WTC11 (cell line): ENCODE measurements around the gene GAS5. TPM values are rescaled to one million over a fixed set of nuclear protein-coding genes. Genes with fewer than 3 reads are reported as not detected.

Experiments
- ATAC-seq: fragments of 200-7000 bp; cut with Tn5 transposase; 2 replicates; pipeline ENCODE4 v1.10.0; 2021; ENCODE audit warnings: mild to moderate bottlenecking, moderate library complexity
- CTCF ChIA-PET: fragments of 300-600 bp; sonication (Branson Sonifier 250); formaldehyde crosslinking; loops from one replicate; lab custom pipeline; 2021; ENCODE audit warnings: antibody characterized with exemption; lab: Charles Lee
- POLR2A ChIA-PET: fragments of 350-600 bp; sonication (Branson Sonifier 250); formaldehyde crosslinking; loops from one replicate; lab custom pipeline; 2021; ENCODE audit warnings: antibody characterized with exemption; lab: Charles Lee
- DNase-seq: peaks from one replicate; pipeline ENCODE4 v3.0.0; 2021; ENCODE audit warnings: low spot score
- H3K27ac Mint-ChIP-seq: 2 replicates; pipeline ENCODE4 v1.8.0; 2021; ENCODE audit warnings: mixed read lengths
- H3K27me3 Mint-ChIP-seq: 2 replicates; pipeline ENCODE4 v1.8.0; 2021; ENCODE audit warnings: low read depth, mild to moderate bottlenecking, moderate library complexity, mixed read lengths
- H3K36me3 Mint-ChIP-seq: 2 replicates; pipeline ENCODE4 v1.8.0; 2021; ENCODE audit warnings: mixed read lengths
- H3K4me1 Mint-ChIP-seq: 2 replicates; pipeline ENCODE4 v1.8.0; 2022; ENCODE audit warnings: mixed read lengths
- H3K4me3 Mint-ChIP-seq: 2 replicates; pipeline ENCODE4 v1.8.0; 2021; ENCODE audit warnings: mild to moderate bottlenecking, moderate library complexity, mixed read lengths
- H3K9me3 Mint-ChIP-seq: 2 replicates; pipeline ENCODE4 v1.8.0; 2021; ENCODE audit warnings: mixed read lengths
- AFF4 ChIP-seq: sonication (generic); formaldehyde crosslinking; IDR thresholded peaks from 2 replicates; pipeline ENCODE4 v1.8.1; 2023; ENCODE audit warnings: mild to moderate bottlenecking, missing genetic modification reagents, borderline replicate concordance
- AR ChIP-seq: fragments of 250-450 bp; sonication (Bioruptor Pico); IDR thresholded peaks from 2 replicates; pipeline ENCODE4 v1.9.0; 2021; ENCODE audit warnings: mild to moderate bottlenecking
- ARID4B ChIP-seq: sonication (generic); formaldehyde crosslinking; IDR thresholded peaks from 2 replicates; pipeline ENCODE4 v1.8.0; 2023; ENCODE audit warnings: missing genetic modification reagents, mild to moderate bottlenecking, borderline replicate concordance
- CREM ChIP-seq: sonication (generic); formaldehyde crosslinking; IDR thresholded peaks from 2 replicates; pipeline ENCODE4 v1.8.1; 2022; ENCODE audit warnings: mild to moderate bottlenecking, missing genetic modification reagents, moderate library complexity
- ETV6 ChIP-seq: sonication (generic); formaldehyde crosslinking; IDR thresholded peaks from 2 replicates; pipeline ENCODE4 v1.8.1; 2022; ENCODE audit warnings: mild to moderate bottlenecking, missing genetic modification reagents
- FOXK1 ChIP-seq: sonication (generic); formaldehyde crosslinking; IDR thresholded peaks from 2 replicates; pipeline ENCODE4 v1.8.0; 2022; ENCODE audit warnings: mild to moderate bottlenecking, moderate library complexity, missing genetic modification reagents
- FOXP1 ChIP-seq: sonication (generic); formaldehyde crosslinking; IDR thresholded peaks from 2 replicates; pipeline ENCODE4 v1.8.0; 2022; ENCODE audit warnings: missing genetic modification reagents, mild to moderate bottlenecking, moderate library complexity, borderline replicate concordance
- GABPB1 ChIP-seq: sonication (generic); formaldehyde crosslinking; IDR thresholded peaks from 2 replicates; pipeline ENCODE4 v1.8.1; 2023; ENCODE audit warnings: mild to moderate bottlenecking, missing genetic modification reagents
- JUN ChIP-seq: sonication (generic); formaldehyde crosslinking; IDR thresholded peaks from 2 replicates; pipeline ENCODE4 v1.8.0; 2023; ENCODE audit warnings: mild to moderate bottlenecking, missing genetic modification reagents
- MAX ChIP-seq: sonication (generic); formaldehyde crosslinking; IDR thresholded peaks from 2 replicates; pipeline ENCODE4 v1.8.0; 2022; ENCODE audit warnings: mild to moderate bottlenecking, missing genetic modification reagents
- MYBL2 ChIP-seq: sonication (generic); formaldehyde crosslinking; IDR thresholded peaks from 2 replicates; pipeline ENCODE4 v1.8.1; 2023; ENCODE audit warnings: mild to moderate bottlenecking, moderate library complexity, missing genetic modification reagents
- NR2C2 ChIP-seq: sonication (generic); formaldehyde crosslinking; IDR thresholded peaks from 2 replicates; pipeline ENCODE4 v1.8.0; 2022; ENCODE audit warnings: mild to moderate bottlenecking, missing genetic modification reagents
- SMAD3 ChIP-seq: sonication (generic); formaldehyde crosslinking; IDR thresholded peaks from 2 replicates; pipeline ENCODE4 v1.8.0; 2022; ENCODE audit warnings: missing genetic modification reagents, mild to moderate bottlenecking, borderline replicate concordance
- SP1 ChIP-seq: sonication (generic); formaldehyde crosslinking; conservative IDR thresholded peaks from 2 replicates; pipeline ENCODE4 v1.8.1; 2022; ENCODE audit warnings: missing genetic modification reagents
- USF1 ChIP-seq: sonication (generic); formaldehyde crosslinking; IDR thresholded peaks from 2 replicates; pipeline ENCODE4 v1.8.0; 2022; ENCODE audit warnings: mild to moderate bottlenecking, missing genetic modification reagents
- USF2 ChIP-seq: sonication (generic); formaldehyde crosslinking; IDR thresholded peaks from 2 replicates; pipeline ENCODE4 v1.8.1; 2023; ENCODE audit warnings: mild to moderate bottlenecking, missing genetic modification reagents, moderate library complexity
- ZNF425 ChIP-seq: fragments of 250-450 bp; sonication (Bioruptor Pico); conservative IDR thresholded peaks from 2 replicates; pipeline ENCODE4 v1.9.0; 2021; ENCODE audit warnings: mild to moderate bottlenecking
- ZSCAN18 ChIP-seq: fragments of 250-450 bp; sonication (Bioruptor Pico); IDR thresholded peaks from 2 replicates; pipeline ENCODE4 v2.1.2; 2022; ENCODE audit warnings: mild to moderate bottlenecking, moderate library complexity
- total RNA-seq: library from RNA; stranded (reverse); gene quantifications from 3 replicates; pipeline ENCODE4 v1.2.3, GENCODE V29; 2021

Gene GAS5
- total RNA-seq, 1 experiment from 2014 or later: 818 TPM

GRCh38 chr1:173824315-173825081, 43.3 kb downstream of the GAS5 start, which contains the start of the genes CENPL and DARS2:
TSS of gene CENPL (minus strand) at chr1:173824883. CDS start at chr1:173811299, 13,584 bp downstream.
TSS of gene DARS2 (plus strand) at chr1:173824673. CDS start at chr1:173825230, 557 bp downstream.
- Mint-ChIP-seq H3K4me3 (peak within 1 kb of the TSS; percentile 99), H3K4me1 (peaks cover 16% of the 10 kb centered on the region), H3K27me3 (no peaks in the 10 kb centered on the region), H3K27ac (peak within 1 kb of the TSS; percentile 99), H3K36me3 (peaks cover 35% of the 10 kb centered on the region), H3K9me3 (no peaks in the 10 kb centered on the region)
- DNase-seq (peak; percentile 91), ATAC-seq (peak; percentile 93)
- CTCF ChIA-PET: interaction anchor here (0.6 to 3.6 kb wide), 5 partner anchors 44 to 460 kb away, joined by 3 to 11 read pairs (median 3); partner anchors contain the start of genes PRDX6 and ZBTB37
- POLR2A ChIA-PET: interaction anchor here (0.6 to 2.2 kb wide), 8 partner anchors 22 to 395 kb away, joined by 3 to 19 read pairs (median 4); partner anchors contain the start of genes GAS5, KLHL20, PRDX6 and ZBTB37
- TF ChIP-seq ETV6 (CRISPR knock-in tag): no peak
- no peak for TF ChIP-seq ZSCAN18 (CRISPR knock-in tag)
- no peak for TF ChIP-seq ZNF425 (CRISPR knock-in tag)
- TF ChIP-seq AR (CRISPR knock-in tag): no peak
- TF ChIP-seq FOXP1 (CRISPR knock-in tag): 0 out of 2 replicates have a peak, but pooled peaks have one; percentile 18
- TF ChIP-seq ARID4B (CRISPR knock-in tag): peak; percentile 40; the same call in 1 of the 2 replicates
- TF ChIP-seq AFF4 (CRISPR knock-in tag): no peak
- TF ChIP-seq CREM (CRISPR knock-in tag): peak; percentile 57
- TF ChIP-seq SP1 (CRISPR knock-in tag): peak; percentile 62
- peak; percentile 46; the same call in 1 of the 2 replicates for TF ChIP-seq SMAD3 (CRISPR knock-in tag)
- TF ChIP-seq NR2C2 (CRISPR knock-in tag): no peak
- TF ChIP-seq JUN (CRISPR knock-in tag): no peak
- peak; percentile 71; the same call in 1 of the 2 replicates for TF ChIP-seq FOXK1
- TF ChIP-seq MAX (CRISPR knock-in tag): peak; percentile 72
- TF ChIP-seq USF2 (CRISPR knock-in tag): peak; percentile 43; the same call in 1 of the 2 replicates
- peak; percentile 55; the same call in 1 of the 2 replicates for TF ChIP-seq USF1 (CRISPR knock-in tag)
- peak; percentile 99 for TF ChIP-seq MYBL2
- TF ChIP-seq GABPB1: peak; percentile 71
